Amygdala (tissue), 56 donors: ENCODE results near the gene PTPRD.

Source experiments
- DNase-seq, 56 donors: peaks; one replicate each; lab custom pipeline; 2025; lab: John Stamatoyannopoulos, UW

PTPRD gene

DNA sequence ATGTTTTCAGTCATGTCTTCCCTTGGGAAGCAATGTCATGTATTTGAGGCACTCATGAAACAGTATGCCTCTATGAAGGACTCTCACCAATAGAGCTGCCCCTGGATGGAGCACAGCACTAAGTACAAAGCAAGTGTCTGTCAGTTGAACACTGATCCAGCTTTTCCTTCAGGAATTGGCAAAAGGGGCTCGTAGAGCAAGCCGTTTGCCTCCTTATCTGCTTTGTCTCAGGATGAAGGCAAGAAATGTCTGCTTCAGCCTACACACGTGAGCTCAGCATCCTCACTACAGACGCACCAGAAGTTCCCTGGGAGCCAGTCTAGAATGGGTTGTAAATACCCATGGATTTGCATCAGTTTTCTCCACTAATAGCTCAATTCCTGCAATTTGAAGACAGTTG lies 2070.3 kb downstream of the PTPRD start:
- no peak for DNase-seq

DNA sequence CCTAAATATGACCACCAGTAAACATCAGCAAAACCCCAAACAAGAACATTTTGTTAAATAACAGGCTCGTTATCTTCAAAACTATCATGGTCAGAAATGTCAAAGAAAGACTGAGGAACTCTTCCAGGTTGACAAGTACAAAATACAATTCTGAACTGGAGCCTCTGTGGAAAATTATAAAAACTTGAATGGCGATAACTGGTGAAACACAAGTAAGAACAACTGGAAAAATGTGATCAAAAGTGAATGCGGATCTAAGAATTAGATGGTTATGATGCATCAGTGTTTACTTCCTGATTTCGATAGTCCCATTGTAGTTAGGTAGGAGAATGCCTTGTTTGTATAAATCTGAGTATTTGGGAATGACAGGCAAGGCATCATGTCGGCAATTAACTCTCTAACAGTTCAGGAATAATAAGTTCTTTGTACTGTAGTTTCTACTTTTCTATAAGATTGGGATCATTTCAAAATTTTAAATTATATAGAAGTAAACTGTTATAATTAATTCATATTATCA lies 2073.1 kb downstream of the PTPRD start:
- DNase-seq = no peak

DNA sequence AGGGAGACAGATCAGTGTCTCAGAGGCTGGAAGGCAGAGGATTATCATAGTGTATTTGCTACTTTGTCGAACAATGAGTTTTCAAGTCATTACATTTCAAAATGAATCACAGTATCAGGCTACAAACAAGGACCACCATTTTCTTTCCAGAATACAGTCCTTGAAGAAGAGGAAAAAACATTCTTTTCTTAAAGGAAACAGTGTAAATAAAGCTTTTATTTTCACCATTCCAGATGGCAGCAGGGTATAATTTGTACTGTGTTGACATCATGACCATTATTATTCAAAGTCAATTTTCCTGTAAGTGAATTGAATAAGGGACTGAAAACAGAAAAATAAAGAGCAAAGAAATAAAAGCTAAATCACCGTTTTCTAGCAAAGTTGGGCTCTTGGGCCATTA lies 2076.0 kb downstream of the PTPRD start:
- DNase-seq = no peak

DNA sequence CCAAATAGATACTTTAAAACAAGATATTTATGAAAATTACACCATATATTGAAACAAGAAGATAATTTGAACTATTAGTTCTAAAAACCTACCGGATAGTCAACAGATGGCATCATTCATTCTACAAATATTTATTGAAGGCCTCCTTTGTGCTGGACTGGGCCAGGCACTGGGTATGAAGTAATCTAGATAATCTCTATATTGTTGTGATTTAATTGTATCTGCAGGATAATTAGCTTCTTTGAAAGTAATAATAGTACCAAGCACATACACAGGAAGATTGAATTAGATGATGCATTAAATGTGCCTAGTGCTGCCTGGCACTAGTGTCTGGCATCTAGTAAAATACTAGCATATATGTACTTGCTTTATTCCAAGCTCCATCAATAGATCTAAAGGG lies 2078.0 kb downstream of the PTPRD start:
- DNase-seq = no peak

DNA sequence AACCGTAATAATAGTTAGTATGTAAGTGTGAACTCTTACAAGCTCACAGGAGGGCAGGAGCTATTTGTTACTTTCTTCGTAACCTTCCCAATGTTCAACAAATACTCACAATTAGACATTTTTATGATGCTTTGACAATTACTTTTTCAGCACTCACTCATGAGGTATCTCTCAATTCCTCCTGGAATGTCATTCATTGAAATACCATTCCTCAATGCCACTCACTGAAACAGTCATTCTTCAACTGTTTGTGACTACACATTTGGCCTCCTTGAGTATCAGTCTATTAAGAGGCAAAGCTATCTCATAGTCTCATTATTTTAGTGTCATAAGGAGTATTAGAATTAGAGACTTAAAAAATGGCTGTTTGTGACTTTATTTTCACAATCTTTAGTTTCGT lies 2079.1 kb downstream of the PTPRD start:
- no peak for DNase-seq

DNA sequence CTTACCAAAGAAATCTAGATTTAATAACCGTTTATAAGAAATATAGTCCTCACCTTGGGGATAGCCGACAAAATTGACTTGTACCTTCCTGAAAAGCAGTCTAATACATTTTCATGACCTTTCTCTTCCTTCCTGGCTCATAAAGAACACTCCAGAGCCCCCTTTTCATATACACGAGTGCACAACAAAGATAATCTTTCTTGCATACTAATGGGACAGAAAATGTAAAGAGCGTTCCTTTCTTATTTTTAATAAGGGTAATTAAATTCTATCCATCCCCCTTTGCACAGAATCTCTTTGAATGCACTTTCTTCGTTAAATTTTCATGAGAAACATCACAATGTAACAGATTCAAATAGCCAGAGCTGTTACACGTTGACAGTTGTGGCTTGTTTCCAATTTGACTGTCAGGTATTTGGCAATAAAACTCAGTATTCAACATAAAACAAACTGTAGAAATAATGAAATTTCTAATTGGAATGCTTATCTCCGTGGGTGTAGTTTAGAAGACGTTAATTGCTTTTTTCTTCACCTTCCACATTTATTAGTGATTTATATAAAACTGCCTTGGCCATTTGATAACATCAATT lies 2080.9 kb downstream of the PTPRD start:
- no peak for DNase-seq

DNA sequence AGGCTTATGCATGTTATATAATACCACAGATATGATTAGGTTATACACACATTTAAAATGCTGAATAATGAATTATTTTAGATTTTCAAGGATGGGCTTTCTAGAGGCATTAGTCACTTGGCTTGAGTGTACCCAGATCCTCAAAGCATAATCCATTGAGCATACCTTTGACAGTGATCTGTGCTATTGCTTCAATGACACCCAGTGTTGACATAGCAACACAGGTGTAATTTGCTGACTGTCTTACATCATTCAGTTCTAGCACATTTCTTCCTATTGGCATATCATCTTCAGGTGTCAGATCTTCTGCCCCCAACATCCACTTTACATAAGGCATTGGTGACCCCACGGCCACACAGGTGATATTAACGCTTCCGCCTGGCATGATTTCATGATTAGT lies 2091.7 kb downstream of the PTPRD start:
- no peak for DNase-seq

DNA sequence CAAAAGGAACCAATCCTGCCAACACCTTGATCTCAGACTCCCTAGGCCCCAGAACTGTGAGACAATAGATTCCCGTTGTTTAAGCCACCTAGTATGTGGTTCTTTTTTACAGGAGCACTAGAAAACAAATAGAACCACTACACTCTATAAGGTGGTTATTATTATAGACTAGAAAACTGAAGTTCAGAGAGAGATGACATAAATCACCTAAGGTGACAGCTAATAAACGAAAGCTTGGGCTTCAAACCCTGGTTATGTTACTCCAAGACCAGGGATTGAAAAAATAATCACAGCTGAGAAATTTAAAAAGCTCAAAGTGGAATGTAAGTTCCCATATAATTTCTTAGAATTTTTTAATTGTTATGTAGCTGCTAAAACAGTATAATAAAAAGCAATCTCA lies 2097.1 kb downstream of the PTPRD start:
- no peak for DNase-seq

DNA sequence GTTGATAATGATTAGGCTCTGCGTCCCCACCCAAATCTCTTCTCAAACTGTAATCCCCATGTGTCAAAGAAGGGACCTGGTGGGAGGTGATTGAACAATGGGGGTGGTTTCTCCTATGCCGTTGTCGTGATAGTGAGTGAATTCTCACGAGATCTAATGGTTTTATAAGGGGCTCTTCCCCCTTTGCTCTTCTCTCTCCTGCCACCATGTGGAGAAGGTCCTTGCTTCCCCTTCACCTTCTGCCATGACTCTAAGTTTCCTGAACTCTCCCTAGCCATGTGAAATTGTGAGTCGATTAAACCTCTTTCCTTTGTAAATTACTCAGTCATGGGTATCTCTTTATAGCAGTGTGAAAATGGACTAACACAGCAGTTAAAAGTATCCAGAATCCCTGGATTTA lies 2098.0 kb downstream of the PTPRD start:
- DNase-seq = no peak

DNA sequence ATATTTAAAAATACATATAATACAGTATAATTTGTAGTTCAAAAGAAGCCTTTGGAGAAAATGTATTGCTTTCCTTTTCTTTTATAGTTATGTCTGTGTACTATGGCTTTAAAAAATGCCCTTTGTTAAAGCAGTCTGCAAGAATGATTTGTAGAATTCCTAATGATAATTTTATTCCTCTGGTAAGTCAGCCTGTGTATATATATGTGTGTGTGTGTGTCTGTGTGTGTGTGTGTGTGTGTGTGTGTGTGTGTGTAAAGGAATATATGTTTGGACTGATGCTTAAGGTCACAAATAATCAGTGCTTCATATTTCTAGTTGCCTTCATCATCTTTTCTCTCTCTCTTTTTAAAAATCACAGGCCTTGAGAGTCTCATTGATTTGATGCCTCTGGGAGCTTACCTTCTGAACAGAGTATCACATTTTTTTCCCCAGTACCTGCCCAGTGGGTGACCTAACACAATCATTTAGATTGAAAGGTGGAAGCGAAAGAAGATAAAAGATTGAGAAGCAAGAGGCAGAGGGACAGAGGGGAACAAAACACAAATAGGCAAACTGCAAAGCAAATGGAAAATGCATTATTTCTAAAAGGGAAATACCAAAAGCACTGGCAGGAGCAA lies 2104.0 kb downstream of the PTPRD start:
- no peak for DNase-seq

DNA sequence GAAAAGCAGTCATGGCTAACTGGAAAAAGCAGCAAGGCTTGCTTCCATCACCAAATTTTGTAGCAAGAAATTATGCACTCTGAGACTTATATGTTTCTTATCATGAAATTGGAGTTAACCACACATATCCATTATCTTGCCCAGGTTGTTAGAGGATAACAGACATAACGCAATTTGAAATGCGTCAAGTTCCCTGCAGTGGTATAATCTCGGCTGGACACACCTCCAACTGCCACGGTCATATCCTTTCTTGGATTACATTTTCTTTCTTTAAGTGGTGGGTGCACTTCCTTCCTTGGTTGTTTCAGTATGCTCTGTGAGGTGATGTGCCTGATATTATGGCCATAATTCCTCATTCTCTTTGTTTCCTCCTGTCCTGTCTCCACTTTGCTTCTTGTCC lies 2118.2 kb downstream of the PTPRD start:
- DNase-seq = no peak

DNA sequence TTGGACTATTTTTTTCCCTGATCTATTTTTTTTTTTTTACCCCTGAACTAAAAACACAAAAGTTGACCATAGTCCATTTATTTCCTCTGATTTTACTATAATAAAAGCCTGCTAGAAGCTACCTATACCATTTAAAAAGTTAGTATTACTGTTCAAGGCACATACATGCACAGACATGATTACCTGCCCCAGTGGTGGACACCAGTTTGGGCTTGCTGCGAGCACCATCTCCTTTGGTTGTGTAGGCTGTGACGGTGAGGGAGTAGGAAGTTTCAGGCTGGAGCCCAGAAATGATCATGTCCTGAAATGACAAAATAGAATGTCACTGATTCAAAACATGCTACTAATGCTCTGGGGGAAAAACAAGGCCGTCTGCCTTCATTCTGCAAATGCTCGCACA lies 2120.1 kb downstream of the PTPRD start:
- DNase-seq = no peak

DNA sequence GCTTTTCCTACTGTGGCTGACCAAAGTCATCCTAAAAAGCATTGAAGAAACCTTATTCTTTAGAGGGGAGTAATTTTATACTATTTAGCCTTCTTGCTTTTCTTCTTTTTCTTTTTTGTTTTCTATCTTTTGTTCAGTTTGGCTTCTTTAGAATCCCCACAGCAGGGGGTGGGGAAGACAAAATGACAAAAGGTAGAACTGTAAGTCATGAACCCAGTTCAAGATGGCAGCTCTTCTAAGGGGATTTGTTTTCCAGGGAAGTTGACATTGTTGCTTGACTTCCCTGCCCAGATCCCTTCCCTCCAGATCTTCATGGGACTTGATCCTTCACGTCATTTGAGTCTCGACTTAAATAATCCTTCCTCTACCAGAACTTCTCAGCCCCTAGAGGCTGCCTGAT lies 2120.8 kb downstream of the PTPRD start:
- DNase-seq = no peak

DNA sequence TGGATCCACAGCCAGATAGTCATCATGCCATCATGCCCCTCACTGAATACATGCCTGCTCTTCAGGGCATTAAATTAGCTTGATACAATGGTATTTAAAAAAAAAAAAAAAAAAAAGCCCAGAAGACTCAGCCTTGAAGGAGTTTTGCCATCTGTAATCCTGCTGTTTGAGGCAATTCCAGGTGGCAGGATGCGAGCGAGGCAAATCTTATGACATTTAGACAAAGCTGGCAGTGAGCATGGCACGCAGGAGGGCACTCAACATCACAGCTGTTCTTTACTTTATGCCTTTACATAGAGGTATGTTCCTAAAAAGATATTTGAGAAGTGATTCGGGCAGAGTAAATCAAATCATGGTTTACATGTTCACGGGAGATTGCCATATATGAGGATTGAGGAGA lies 2121.2 kb downstream of the PTPRD start:
- no peak for DNase-seq

DNA sequence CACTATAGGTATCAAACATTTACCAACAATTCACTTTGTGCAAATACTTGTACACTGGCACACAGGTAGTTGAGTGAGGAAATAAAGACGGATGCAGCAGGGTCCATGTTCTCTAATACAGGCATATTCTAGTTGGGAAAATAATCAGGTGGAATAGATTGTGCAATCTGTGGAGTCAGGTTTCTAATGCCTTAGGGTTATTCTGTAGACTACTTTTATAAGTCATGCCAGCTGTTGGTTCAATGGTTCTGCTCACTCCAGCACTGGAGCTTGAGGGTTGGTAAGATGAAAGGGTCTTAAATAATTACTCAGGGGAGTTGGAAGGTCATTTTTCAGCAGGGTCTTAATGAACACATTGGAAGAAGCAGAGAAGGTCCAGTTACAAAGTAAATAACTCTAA lies 2123.0 kb downstream of the PTPRD start:
- no peak for DNase-seq

DNA sequence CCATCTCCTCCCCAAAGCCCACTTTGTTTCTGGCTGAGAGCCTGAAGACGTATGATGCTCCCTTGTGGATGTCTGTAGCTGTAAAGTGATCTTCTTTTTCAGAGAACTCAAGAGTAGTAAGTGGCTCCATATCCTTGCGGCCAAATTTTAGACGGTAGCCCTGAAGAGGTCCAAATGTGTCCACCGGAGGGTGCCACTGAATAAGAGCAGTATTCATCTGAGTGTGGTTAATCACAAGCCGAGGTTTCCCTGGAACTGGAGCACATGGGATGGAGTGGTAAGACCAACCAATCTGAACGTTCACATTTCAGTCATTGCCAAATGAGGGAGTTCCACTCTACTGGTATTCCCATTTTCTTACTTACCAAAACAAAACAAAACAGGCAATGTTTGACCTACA lies 2126.7 kb downstream of the PTPRD start:
- DNase-seq = peak in 4 of 56 donors; percentile 3 to 20 (median 12)

DNA sequence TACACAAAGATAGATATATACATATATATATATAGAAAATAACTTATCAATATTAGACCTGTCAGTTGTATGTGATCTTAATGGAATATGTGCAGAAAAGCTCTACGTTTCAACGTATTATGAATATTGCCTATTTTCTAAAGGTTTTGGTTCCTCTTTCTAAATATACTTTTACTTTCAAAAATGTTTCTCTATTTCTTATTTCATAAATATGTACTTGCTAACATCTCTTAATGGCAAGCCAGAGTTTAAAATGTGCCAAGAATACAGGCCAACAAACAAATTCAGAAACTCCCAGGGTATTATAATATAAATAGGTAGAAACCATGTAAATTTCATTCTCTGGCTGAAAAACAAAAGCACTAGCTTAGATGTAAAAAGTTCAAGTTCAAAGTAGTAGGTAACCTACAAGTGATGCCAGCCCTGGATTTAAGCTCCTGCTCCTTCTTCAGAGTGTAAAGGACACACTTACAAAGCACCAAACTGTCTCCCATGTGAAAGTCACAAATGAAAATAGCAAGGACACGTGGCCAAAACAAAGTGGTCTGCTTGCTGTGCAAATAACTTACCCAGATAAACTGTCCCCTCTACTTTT lies 2128.1 kb downstream of the PTPRD start:
- no peak for DNase-seq

DNA sequence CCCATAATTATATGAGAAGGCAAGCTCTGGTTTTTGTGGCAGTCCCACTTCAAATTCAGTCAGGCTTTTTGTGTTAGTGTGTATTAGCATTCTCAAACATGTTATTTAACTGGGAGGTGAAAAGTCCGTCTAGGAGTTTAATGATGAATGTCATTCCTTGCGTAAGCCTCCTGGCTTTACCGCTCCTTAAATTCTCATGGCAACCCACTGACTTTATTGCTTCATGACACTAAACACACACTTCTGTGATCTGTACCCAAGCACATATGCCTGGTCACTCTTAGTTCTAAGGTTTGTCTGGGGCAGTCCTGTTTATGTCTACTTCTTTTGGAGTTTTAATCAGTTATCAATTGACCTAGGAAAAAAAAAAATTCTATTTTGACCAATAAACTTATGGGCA lies 2135.4 kb downstream of the PTPRD start:
- DNase-seq = no peak

DNA sequence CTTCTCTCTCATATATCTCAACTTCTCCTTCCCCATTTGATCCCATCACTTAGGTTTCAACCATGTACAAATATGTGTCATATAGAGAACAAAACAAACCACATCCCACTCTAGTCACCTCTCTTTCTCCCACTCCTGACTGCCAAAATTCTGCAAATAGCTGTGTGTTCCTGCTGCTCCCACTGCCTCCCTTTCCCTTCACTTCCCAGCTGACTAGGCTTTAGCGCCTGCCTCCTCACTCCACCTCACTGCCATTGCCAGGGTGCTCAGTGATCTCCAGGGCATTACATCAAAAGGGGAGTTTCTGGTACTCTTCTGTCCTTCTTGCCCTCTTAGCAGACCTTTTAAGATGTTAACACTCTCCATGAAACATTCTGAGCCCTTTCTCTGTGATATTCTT lies 2137.9 kb downstream of the PTPRD start:
- DNase-seq = no peak

DNA sequence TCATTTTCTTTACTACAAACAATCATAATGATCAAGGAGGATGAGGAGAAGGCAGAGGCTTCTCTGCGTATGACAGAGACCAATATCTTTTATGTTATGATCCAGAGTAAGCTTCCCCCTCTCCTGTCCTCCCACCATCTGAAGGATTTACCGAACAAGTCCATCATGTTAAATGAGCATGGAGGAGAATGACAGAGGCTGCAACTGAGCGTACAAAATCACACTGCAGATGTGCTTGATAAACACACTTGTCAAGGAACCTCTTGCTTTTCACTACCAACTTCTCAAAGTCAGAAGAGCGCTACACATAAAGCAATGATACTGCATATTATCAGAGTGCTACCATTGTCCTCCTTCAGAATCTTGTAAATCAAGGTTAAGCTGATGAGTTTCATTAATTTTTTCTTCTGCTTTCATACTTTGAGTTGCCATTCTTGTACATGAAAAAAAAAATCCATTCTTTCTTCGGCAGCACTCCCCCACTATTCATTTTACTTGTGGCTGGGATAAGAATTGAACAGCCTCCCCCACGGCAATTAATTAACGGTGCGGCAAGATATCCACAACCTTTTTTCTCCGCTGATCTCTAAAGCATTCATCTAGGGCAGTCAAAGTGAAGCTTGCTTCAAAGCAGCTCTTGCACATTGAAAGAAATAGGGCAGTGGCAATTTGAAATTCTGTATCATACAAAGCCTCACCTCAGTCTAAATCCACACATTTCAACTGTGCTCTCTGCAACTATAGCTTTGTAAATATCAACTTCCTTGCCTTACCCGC lies 2139.4 kb downstream of the PTPRD start:
- DNase-seq = no peak

DNA sequence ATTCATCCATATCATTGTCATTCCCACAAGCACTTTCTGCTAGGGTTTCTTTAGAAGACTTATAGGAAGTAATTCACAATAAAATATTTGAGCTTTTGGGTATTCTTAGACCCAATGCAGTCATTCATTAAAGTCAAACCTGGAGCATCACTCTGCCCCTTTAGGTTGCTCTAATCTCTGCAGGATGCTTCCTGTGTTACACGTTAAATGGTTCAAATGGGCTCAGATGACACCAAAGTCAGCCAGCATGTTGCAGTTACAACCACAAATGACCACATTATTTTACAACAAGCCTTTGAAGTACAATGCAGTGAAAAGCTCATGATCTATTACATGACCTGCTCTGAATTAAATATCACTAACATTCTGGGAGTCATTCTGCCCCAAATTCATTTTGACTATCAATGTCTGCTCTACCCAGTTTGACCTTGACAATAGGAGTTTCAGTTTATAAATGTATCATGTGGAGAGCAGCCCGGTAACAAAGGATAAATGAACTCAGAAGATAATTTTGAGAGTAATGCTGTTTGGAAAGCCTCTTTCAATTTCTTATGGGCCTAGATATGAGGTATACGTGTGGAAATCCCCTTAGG lies 2144.7 kb downstream of the PTPRD start:
- DNase-seq = no peak
